Right kidney (tissue), 1 donor: ENCODE data around the gene ZIC2.
A peak's percentile ranks its signal among the peaks of the same experiment; 100 is the strongest.

Source experiments
- DNase-seq: peaks from one replicate; pipeline ENCODE4 v3.0.0-alpha.2; 2016

ZIC2 gene

GRCh38 chr13:99959540-99960230 is 21.9 kb upstream of the ZIC2 start:
- peak; percentile 73 for DNase-seq

DNA sequence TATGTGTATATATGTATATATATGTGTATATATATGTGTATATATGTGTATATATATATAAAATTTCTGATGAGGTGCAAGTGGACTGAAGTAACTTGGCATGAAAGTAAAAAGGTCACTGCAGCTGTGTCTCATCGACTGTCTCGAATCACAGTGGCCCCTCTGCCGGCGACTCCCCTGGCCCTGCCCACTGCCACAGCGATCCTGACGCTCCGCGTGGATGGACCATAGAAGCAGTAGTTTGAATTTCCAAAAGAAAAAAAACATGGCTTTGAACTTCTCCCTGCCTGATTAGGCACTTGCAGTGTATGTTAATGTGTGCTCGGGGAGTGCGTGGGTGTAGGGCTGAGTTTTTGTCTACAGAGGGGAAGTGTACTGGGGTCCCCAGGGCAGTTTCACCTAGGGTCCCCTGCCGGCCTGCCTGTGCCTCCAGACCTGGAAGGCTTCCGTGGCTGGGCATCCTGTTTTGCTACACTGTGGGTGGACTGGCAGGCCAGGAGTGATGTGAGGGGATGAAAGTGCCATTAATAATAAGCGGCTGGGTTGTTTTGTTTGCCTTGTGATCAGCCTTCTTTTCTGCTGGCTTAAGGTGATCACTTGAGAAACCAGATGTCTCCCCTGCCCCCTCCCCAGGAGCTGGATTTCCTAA is 20.8 kb upstream of the ZIC2 start:
- peak; percentile 21 for DNase-seq

- no peak for DNase-seq
Observed at GRCh38 chr13:99961636-99962035, 19.9 kb upstream of the ZIC2 start.

- no peak for DNase-seq
Observed at GRCh38 chr13:99962242-99962641, 19.3 kb upstream of the ZIC2 start.

GRCh38 chr13:99963816-99964339 is 17.7 kb upstream of the ZIC2 start:
- DNase-seq = no peak

DNA sequence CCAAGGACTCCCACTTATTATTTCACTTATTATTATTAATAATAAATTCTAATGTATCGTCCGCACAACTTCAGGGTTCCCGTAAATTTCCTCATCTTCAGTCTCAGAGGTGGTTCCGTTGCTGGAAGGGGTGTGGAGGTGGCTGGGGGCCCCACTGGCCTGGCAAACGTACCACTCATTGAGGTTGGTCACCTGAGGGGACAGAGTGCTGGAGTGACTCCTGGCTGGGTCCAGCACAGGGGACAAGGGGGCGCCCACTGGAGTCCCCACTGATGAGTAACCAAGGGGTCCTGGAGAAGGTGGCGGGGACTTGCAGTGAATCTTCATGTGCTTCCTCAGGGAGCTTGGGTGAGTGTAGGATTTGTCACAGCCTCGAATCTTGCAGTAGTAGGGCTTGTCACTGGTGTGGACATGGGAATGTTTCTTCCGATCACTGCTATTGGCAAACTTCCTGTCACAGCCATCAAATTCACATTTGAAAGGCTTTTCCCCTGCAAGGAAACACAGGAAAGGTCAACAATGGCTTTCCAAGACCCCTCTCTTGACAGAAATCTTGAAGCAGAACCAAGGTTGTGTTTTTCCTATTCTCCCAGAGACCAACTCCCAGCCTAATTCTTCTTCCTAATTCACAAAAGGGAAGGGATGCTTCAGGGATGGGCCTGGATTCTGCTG is 16.1 kb upstream of the ZIC2 start:
- DNase-seq = no peak

DNA sequence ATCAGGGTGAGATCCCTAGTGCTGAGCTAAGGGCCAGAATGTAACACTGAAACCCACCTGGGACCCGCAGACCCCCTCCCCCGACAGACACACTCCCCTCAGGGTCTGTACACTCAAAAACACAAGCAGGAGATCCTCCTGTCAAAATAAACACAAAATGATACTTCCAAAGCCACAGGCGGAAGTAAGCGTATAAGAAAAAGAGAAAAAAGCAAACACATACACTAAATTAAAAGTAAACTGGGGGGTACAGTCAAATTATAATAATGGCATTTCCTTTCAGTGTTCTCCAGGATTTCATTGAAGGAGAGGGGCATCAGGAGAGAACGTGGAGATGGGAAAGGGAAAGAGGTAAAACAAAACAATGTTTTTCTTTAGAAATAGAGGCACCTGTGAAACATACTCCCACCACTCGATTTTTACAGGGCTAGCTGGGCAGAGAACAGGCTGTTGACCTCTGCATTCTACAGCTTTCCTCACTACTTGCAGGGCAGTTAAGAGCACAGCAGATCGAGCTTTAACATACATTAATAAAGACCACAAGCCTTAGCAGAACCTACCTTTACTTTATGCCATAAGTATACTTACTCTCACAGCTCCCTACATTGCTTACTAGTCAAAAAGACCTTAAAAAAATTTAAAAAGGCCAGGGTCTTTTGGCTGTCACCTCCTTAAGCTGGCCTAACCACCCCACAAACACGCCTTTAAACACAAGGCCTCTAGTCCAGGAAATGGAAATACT is 15.3 kb upstream of the ZIC2 start:
- DNase-seq = peak; percentile 13

- no peak for DNase-seq
Observed at GRCh38 chr13:99967498-99967868, 14.1 kb upstream of the ZIC2 start.

DNA sequence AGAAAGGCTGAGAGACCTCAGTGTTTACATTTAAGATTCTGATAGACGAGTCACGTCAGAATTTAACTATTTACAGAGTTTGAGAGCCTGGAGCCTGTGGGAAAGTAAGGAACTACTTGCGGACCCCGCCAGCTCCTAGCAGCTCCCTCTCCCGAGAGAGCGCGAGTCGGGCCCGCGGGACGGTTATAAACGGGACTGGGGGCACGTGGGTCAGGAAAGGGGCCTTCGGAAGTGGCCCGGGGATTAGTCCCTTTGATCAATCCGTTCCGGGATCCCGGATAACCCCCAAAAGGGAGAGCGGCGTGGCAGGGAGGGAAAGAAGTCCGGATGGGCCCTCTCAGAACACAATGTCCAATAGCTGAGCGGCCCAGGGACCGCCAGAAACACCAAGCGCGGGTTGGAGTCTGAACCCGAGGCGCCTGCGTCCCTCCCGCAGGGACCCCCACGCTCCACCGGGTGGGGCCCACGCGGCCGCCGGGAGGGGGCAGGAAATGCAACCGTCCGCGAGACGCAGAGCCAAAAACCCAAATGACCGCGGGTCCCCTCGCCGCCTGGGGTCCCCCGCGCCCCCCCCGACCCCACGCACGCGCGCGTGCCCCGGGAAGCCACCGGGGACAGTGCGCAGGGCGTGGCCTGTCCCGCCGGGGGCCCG is 13.6 kb upstream of the ZIC2 start:
- peak; percentile 69 for DNase-seq

GRCh38 chr13:99968521-99969452 is 12.8 kb upstream of the ZIC2 start:
- DNase-seq = peak; percentile 75

DNA sequence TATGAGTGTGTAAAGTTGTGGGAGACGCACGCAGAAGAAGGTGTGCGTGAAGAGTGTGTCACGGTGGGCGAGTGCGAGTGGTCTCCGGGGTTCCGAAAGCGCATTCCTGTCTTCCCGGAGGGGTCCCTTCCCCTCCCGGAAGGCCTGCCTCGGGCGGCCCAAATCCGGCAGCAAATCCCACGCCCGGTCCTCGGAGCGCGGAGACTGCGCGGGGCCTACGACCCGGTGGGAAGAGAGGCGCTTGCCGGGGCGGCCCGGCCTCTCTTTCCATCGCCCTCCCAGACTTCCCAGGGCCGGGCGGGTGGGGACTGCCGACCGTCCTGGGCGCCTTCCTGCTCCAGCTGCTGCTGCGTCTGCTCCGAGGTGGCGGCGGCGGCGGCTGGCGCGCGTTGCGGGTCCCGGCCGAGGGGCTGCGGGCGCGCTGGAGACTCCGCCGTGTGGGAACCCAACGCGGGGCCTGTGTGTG is 12.1 kb upstream of the ZIC2 start:
- DNase-seq = no peak

DNA sequence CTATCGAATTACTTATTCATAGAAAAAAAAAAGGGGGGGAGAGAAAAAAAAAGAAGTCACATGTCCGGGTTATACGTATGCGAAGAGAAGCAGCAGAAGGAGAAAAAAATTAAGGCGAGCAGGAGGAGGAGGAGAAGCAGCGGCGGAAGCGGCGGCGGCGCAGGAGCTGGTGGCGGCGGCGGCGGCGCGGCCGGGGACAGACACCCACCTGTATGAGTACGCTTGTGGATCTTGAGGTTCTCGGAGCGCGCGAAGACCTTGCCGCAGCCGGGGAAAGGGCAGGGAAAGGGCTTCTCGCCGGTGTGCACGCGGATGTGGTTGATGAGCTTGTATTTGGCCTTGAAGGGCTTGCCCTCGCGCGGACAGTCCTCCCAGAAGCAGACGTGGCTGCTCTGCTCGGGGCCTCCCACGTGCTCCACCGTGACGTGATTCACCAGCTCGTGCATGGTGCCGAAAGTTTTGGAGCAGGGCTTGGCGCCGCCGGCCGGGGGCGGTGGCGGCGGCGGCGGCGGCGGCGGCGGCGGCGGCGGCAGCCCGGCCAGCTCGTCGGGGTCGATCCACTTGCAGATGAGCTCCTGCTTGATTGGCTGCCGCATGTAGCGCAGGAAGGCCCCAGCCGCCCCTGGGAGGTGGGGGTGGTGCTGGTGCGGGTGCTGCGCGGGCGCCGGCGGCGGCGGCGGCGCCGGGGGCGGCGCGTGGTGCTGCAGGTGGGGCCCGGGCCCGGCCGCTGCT is 11.5 kb upstream of the ZIC2 start:
- peak; percentile 82 for DNase-seq

GRCh38 chr13:99970651-99971575 is 10.7 kb upstream of the ZIC2 start:
- DNase-seq = peak; percentile 74

- peak; percentile 56 for DNase-seq
Observed at GRCh38 chr13:99971576-99972189, 9.9 kb upstream of the ZIC2 start, which contains the start of gene ZIC5. TSS of gene ZIC5 (minus strand) at chr13:99971767. CDS start at chr13:99971603, 164 bp downstream.

DNA sequence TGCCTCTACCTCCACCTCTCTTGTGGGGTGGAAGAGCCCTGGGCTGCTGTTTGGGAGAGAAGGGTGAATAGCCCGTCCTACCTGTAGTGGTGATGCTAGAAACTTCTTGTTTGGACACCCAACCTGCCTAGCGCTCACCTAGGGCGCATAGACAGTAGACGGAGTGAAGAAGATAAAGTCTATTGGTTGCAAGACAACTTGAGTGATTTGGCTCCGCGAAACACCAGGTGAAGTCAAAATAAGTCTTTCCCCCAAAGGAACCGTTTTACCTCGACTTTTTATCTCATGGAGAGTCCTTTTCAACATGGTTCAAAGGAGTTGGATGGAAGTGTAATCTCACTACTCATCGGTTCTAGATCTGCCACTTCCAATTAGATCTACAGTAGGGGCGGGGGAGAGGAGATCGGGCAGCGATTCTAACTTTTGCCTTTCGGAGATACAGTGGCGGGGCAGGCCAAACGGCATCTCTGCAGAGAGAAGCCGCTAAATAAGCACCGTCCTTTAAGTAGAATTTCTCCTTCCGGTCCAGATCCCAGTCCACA is 9.3 kb upstream of the ZIC2 start:
- peak; percentile 63 for DNase-seq

GRCh38 chr13:99973163-99973807 is 8.3 kb upstream of the ZIC2 start:
- peak; percentile 55 for DNase-seq

- peak; percentile 42 for DNase-seq
Observed at GRCh38 chr13:99973808-99974185, 7.8 kb upstream of the ZIC2 start.
